Stimulated activated naive CD8-positive, alpha-beta T cell treated with anti-CD3 and anti-CD28 coated beads, Interleukin-15, Interleukin-2, amounts not matched to agents 100 ng/mL and 50 ng/mL, for 24 hours (primary cell): Measurements from ENCODE around the gene TPPP2.

ENCODE experiments used
- H3K27ac Mint-ChIP-seq: one replicate; pipeline ENCODE4 v1.8.0; 2021; ENCODE audit warnings: mild to moderate bottlenecking, mixed read lengths
- H3K27me3 Mint-ChIP-seq: one replicate; pipeline ENCODE4 v1.8.0; 2021; ENCODE audit warnings: mixed read lengths
- H3K36me3 Mint-ChIP-seq: one replicate; pipeline ENCODE4 v1.8.0; 2021; ENCODE audit warnings: low read depth, mixed read lengths
- H3K4me1 Mint-ChIP-seq: one replicate; pipeline ENCODE4 v1.8.0; 2021; ENCODE audit warnings: low read depth, mixed read lengths
- H3K4me3 Mint-ChIP-seq: one replicate; pipeline ENCODE4 v1.8.0; 2021; ENCODE audit warnings: mild to moderate bottlenecking, mixed read lengths
- H3K9me3 Mint-ChIP-seq: one replicate; pipeline ENCODE4 v1.8.0; 2021; ENCODE audit warnings: mixed read lengths

Gene TPPP2

DNA sequence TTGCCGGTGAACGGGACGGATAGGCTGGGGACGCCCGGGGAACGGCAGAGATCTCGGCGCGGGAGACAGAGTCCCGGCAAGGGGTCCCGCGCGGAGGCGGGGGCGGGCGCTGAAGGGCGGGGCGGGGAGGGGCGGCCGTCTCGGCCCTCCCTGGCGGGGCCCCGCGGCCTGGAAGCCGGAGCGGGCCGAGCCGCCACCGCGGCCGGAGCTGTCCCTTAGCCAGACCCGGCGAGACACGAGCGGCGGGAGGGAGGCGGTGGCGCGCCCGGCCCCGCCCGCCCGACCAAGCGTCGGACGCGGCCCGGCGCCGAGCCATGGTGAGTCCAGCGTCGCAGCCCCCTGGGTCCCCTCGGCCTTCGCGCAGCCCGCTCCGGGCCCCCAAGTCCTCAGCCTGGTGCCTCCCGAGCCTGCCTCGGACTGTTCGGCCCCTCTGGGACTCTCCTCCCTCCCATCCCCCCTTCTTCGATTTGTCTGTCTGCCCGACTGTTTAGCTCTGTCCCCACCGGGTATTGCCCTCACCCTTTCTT is 40.1 kb downstream of the TPPP2 start, which contains the start of gene ARHGEF40:
TSS of gene ARHGEF40 (plus strand) at position 222 of the 527 bp plus-strand sequence. CDS start at position 315, 93 bp downstream.
- Mint-ChIP-seq H3K27ac (no peak within 1 kb of the TSS), H3K4me3 (peak within 1 kb of the TSS; percentile 81), H3K36me3 (no peaks in the 10 kb centered on the region), H3K27me3 (peaks cover 61% of the 10 kb centered on the region), H3K4me1 (peaks cover 36% of the 10 kb centered on the region), H3K9me3 (no peaks in the 10 kb centered on the region)

DNA sequence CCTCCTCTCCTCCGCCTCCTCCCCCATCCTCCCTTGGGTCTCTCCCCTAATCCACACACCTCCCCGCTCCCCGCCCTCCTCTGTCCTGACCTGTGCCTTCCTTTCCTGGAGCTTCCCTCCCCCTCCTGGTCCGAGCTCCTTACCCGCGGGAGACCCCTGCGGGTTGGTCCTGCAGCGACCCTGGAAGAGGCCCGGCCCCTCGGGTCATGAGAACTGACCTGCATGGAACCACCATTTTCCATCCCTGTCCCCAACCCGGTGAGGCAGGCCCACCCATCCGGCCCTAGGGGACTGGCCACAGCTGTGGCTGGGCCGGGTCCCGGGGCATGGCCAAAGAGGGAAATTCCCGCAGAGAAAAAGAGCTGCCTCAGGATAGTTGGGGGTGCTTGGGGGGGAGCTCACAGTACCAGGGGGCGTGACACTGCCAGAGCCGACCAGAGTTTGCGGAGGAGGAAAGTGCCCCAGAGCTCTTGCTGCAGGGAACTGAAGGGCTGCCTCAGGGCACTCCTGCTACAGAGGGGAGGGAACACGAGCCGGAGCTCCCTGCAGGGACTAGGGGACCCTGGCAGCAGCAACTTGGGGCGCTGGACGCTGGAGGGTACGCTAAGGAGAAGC is 40.7 kb downstream of the TPPP2 start:
- H3K4me3 Mint-ChIP-seq: peak overlapping the region; percentile 81
- H3K9me3 Mint-ChIP-seq: no peaks in the 10 kb centered on the region
- H3K4me1 Mint-ChIP-seq: peaks cover 36% of the 10 kb centered on the region
- no peaks in the 10 kb centered on the region for H3K36me3 Mint-ChIP-seq
- H3K27me3 Mint-ChIP-seq: peaks cover 55% of the 10 kb centered on the region
- H3K27ac Mint-ChIP-seq: no peak overlapping the region

DNA sequence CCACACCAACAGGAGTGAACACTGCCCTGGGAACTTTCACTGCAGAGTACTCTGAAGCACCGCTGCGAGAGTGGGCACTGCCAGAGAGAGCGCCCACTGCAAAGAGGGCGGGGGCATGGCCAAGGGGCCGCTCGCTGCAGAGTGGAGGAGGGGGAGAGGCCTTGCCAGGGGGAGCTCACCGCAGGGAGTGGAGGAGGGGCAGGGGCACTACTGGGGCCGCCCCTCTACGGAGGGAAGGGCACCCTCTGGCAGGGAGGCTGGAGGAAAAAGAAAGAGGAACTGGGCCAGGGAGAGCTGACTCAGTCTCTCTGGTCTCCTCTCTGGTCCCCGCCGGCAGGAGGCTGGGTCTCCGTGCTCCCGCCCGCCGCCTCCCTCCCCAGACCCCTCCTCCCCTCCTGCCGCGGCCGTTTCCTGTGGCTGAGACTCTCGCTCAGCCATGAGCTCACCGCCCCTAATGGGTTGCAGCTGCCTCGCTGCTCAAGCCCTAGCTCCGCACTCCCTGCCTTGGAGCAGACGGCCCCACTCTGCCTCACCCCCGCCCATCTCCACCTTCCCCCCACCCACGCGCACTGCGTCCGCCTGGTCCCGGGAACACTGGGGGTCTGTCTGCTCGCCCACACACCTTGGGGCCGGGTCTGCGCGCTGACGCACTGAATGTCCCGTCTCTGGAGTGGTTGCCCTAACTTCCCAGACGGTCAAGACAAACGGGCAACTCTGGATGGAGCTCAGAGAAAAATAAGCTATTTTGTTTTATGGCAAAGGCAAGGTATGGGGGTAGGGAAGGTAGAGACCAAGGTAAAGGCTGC is 41.4 kb downstream of the TPPP2 start:
- Mint-ChIP-seq H3K27ac (peak overlapping the region; percentile 11), H3K4me3 (peak overlapping the region; percentile 81), H3K36me3 (no peaks in the 10 kb centered on the region)

DNA sequence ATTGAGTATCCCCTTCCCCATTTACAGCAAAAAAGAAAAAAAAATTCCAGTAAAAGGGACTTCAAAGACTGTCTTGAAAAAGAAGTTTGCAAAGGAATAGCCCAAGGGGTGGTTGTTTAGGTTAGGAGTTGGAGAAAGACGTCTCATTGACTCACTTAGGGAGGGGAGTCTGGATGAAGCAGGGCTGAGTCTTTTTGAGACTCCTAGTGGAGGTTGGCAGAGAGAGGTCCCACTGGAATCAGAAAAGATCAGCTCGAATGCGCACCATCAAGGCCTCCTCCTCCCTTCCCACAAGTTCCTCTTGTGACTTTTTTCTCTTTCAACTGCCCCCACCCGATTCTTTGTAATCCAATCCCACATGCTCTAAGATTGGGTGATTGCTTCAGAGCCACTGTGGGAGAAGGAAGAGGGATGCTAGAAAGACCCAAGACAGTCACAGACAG is 42.0 kb downstream of the TPPP2 start:
- Mint-ChIP-seq H3K27me3 (peaks cover 44% of the 10 kb centered on the region), H3K27ac (peak overlapping the region; percentile 11), H3K4me3 (peak overlapping the region; percentile 81), H3K4me1 (peaks cover 36% of the 10 kb centered on the region), H3K36me3 (no peaks in the 10 kb centered on the region), H3K9me3 (no peaks in the 10 kb centered on the region)

More for the DNA sequence above, 41.4 kb downstream of the TPPP2 start:
- H3K9me3 Mint-ChIP-seq: no peaks in the 10 kb centered on the region
- peaks cover 50% of the 10 kb centered on the region for H3K27me3 Mint-ChIP-seq
- peaks cover 36% of the 10 kb centered on the region for H3K4me1 Mint-ChIP-seq

DNA sequence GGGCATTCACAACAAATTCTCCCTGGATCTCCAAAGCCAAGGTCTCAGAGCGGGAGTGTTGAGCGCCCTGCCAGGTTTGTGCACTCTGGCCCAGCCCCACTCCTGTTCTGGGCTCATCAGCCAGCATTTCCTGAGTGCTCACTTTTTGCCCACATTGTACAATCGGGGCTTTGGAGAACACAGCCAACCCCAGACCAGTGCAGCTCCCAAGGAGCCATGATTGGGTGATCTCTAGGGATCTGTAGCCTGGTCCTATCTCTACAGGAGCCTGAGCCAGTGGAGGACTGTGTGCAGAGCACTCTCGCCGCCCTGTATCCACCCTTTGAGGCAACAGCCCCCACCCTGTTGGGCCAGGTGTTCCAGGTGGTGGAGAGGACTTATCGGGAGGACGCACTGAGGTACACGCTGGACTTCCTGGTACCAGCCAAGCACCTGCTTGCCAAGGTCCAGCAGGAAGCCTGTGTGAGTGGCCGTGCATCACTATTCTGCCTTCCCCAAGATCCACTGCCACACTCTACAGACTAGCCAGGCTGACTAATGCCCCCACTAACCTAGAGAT is 42.8 kb downstream of the TPPP2 start:
- H3K27me3 Mint-ChIP-seq: peaks cover 37% of the 10 kb centered on the region
- peaks cover 36% of the 10 kb centered on the region for H3K4me1 Mint-ChIP-seq
- H3K9me3 Mint-ChIP-seq: no peaks in the 10 kb centered on the region
- no peak overlapping the region for H3K4me3 Mint-ChIP-seq
- no peak overlapping the region for H3K27ac Mint-ChIP-seq
- H3K36me3 Mint-ChIP-seq: no peaks in the 10 kb centered on the region

DNA sequence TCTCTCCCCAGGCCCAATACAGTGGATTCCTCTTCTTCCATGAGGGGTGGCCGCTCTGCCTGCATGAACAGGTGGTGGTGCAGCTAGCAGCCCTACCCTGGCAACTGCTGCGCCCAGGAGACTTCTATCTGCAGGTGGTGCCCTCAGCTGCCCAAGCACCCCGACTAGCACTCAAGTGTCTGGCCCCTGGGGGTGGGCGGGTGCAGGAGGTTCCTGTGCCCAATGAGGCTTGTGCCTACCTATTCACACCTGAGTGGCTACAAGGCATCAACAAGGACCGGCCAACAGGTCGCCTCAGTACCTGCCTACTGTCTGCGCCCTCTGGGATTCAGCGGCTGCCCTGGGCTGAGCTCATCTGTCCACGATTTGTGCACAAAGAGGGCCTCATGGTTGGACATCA is 43.9 kb downstream of the TPPP2 start:
- no peak overlapping the region for H3K4me3 Mint-ChIP-seq
- no peak overlapping the region for H3K27ac Mint-ChIP-seq
- H3K27me3 Mint-ChIP-seq: peaks cover 30% of the 10 kb centered on the region
- no peaks in the 10 kb centered on the region for H3K9me3 Mint-ChIP-seq
- peaks cover 30% of the 10 kb centered on the region for H3K4me1 Mint-ChIP-seq
- H3K36me3 Mint-ChIP-seq: no peaks in the 10 kb centered on the region

DNA sequence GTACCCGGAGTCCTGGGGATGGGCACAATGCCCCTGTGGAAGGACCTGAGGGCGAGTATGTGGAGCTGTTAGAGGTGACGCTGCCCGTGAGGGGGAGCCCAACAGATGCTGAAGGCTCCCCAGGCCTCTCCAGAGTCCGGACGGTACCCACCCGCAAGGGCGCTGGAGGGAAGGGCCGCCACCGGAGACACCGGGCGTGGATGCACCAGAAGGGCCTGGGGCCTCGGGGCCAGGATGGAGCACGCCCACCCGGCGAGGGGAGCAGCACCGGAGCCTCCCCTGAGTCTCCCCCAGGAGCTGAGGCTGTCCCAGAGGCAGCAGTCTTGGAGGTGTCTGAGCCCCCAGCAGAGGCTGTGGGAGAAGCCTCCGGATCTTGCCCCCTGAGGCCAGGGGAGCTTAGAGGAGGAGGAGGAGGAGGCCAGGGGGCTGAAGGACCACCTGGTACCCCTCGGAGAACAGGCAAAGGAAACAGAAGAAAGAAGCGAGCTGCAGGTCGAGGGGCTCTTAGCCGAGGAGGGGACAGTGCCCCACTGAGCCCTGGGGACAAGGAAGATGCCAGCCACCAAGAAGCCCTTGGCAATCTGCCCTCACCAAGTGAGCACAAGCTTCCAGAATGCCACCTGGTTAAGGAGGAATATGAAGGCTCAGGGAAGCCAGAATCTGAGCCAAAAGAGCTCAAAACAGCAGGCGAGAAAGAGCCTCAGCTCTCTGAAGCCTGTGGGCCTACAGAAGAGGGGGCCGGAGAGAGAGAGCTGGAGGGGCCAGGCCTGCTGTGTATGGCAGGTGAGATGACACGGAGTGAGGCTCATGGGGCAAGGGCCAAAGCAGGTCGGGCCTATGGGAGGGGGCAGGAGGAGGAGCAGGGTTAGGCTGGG is 44.6 kb downstream of the TPPP2 start:
- Mint-ChIP-seq H3K36me3 (no peaks in the 10 kb centered on the region), H3K27me3 (peaks cover 23% of the 10 kb centered on the region), H3K4me3 (no peak overlapping the region), H3K9me3 (no peaks in the 10 kb centered on the region), H3K27ac (no peak overlapping the region), H3K4me1 (peaks cover 23% of the 10 kb centered on the region)

DNA sequence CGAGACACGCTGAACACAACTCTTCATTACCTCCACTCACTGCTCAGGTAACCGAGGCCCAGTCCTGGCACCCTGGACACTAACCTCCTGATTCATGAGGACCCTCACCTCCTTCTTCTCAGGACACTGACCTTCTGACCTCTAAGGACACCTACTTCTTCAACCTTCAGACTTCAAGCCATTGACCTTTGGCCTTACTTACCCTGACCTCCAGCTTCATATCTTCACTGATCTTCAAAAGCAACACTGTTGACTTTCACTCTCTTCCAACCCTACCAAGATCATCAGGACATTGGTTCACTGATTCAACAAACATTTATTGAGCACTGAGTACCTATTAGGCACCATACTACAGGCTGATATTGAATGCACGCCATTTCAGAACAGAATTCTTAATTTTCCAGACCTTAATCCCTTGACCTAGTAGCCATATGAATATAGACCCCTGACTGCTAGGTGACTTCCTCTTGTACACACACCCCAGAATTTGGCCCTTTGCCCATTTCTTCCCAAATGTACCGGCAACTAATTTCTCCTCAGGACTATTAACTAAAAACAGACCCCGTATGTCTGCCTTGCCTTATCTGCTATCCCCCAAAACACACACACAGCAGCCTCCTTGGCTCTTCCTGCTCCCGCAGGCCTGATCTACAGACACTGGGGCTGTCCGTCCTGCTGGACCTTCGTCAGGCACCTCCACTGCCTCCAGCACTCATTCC is 45.9 kb downstream of the TPPP2 start:
- H3K36me3 Mint-ChIP-seq: no peaks in the 10 kb centered on the region
- no peaks in the 10 kb centered on the region for H3K9me3 Mint-ChIP-seq
- peaks cover 15% of the 10 kb centered on the region for H3K4me1 Mint-ChIP-seq
- peaks cover 19% of the 10 kb centered on the region for H3K27me3 Mint-ChIP-seq
- H3K27ac Mint-ChIP-seq: no peak overlapping the region
- no peak overlapping the region for H3K4me3 Mint-ChIP-seq

DNA sequence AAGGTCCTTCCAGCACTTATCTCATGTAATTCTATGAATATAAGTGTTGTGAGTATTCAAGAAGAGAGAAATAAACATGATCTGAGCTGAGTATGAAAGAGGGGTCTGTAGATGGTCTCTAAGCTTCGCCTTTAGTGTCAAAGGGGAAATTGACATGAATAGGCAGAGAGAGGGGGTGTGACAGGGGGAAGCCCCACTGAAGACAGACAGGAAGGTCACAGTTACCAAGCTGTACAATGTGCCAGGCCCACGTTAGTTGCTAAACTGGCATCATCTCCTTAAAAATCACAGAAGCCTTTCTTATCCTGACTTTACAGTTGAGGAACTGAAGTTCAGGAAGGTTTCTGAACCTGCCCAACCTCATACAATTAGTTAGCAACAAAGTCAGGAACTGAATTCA is 47.7 kb downstream of the TPPP2 start:
- H3K27me3 Mint-ChIP-seq: peaks cover 6% of the 10 kb centered on the region
- no peaks in the 10 kb centered on the region for H3K9me3 Mint-ChIP-seq
- no peak overlapping the region for H3K4me3 Mint-ChIP-seq
- no peaks in the 10 kb centered on the region for H3K4me1 Mint-ChIP-seq
- no peak overlapping the region for H3K27ac Mint-ChIP-seq
- no peaks in the 10 kb centered on the region for H3K36me3 Mint-ChIP-seq

DNA sequence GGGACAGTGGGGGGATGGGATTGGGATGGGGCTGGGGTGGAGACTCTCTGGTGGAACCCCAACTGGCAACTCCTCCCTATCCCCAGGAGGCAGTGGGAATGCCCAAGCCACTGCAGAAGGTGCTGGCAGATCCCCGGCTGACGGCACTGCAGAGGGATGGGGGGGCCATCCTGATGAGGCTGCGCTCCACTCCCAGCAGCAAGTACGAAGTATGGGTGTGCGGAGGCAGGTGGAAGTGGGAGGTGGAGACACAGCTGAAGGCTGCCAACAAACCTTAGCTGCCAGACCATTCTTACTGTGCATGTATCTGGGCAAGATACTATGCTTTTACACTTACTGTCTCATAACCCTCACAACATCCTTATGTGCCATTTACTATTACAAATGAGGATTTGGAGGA is 48.3 kb downstream of the TPPP2 start:
- Mint-ChIP-seq H3K27ac (no peak overlapping the region), H3K4me1 (no peaks in the 10 kb centered on the region), H3K36me3 (no peaks in the 10 kb centered on the region), H3K4me3 (no peak overlapping the region), H3K9me3 (no peaks in the 10 kb centered on the region), H3K27me3 (peaks cover 3% of the 10 kb centered on the region)

DNA sequence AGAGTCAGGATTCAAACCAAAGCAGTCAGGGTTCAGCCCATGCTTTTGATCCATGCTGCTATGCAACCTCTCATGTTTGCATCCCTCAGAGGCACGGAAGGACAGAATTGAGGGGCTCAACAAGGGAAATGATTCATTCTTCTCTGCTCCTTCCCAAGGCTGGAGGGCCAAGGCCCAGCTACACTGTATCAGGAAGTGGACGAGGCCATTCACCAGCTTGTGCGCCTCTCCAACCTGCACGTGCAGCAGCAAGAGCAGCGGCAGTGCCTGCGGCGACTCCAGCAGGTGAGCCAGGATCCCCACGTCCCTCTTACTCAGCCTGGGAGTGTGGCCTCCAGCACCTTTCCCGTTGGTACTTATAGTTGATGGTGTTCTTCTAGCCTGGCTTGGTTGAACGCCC is 48.7 kb downstream of the TPPP2 start:
- H3K4me1 Mint-ChIP-seq: no peaks in the 10 kb centered on the region
- no peaks in the 10 kb centered on the region for H3K27me3 Mint-ChIP-seq
- H3K27ac Mint-ChIP-seq: no peak overlapping the region
- no peaks in the 10 kb centered on the region for H3K9me3 Mint-ChIP-seq
- H3K36me3 Mint-ChIP-seq: no peaks in the 10 kb centered on the region
- H3K4me3 Mint-ChIP-seq: no peak overlapping the region

DNA sequence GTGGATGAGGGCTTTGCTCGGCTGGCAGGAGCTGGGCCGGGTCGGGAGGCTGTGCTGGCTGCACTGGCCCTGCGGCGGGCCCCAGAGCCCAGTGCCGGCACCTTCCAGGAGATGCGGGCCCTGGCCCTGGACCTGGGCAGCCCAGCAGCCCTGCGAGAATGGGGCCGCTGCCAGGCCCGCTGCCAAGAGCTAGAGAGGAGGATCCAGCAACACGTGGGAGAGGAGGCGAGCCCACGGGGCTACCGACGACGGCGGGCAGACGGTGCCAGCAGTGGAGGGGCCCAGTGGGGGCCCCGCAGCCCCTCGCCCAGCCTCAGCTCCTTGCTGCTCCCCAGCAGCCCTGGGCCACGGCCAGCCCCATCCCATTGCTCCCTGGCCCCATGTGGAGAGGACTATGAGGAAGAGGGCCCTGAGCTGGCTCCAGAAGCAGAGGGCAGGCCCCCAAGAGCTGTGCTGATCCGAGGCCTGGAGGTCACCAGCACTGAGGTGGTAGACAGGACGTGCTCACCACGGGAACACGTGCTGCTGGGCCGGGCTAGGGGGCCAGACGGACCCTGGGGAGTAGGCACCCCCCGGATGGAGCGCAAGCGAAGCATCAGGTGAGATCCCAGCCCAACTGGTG is 51.6 kb downstream of the TPPP2 start:
- no peak overlapping the region for H3K27ac Mint-ChIP-seq
- H3K9me3 Mint-ChIP-seq: no peaks in the 10 kb centered on the region
- H3K4me3 Mint-ChIP-seq: no peak overlapping the region
- no peaks in the 10 kb centered on the region for H3K27me3 Mint-ChIP-seq
- peaks cover 4% of the 10 kb centered on the region for H3K4me1 Mint-ChIP-seq
- H3K36me3 Mint-ChIP-seq: no peaks in the 10 kb centered on the region
